SK-N-SH treated with all-trans-retinoic acid at 6 μM for 48 hours (cell line): Measurements from ENCODE around the gene CD151.

ENCODE experiments used
- ARNTL ChIP-seq: fragments of 450-650 bp; formaldehyde crosslinking; IDR thresholded peaks from 2 replicates; pipeline ENCODE4 v1.5.0; 2020; ENCODE audit warnings: low read depth, mild to moderate bottlenecking, moderate library complexity, borderline replicate concordance
- BACH2 ChIP-seq: fragments of 250-450 bp; sonication (Bioruptor Pico); IDR thresholded peaks from 2 replicates; pipeline ENCODE4 v1.9.0; 2021; ENCODE audit warnings: mild to moderate bottlenecking, borderline replicate concordance
- CSDC2 ChIP-seq: fragments of 250-450 bp; sonication (Bioruptor Pico); IDR thresholded peaks from 2 replicates; pipeline ENCODE4 v1.5.0; 2020; ENCODE audit warnings: mild to moderate bottlenecking, moderate library complexity
- ESRRG ChIP-seq: fragments of 250-450 bp; sonication (Bioruptor Pico); IDR thresholded peaks from 2 replicates; pipeline ENCODE4 v1.6.1; 2021; ENCODE audit warnings: mild to moderate bottlenecking
- GLIS3 ChIP-seq: fragments of 250-450 bp; sonication (Bioruptor Pico); IDR thresholded peaks from 2 replicates; pipeline ENCODE4 v1.5.0; 2020; ENCODE audit warnings: mild to moderate bottlenecking, moderate library complexity
- PPARA ChIP-seq: fragments of 250-450 bp; sonication (Bioruptor Pico); IDR thresholded peaks from 2 replicates; pipeline ENCODE4 v1.5.0; 2020; ENCODE audit warnings: mild to moderate bottlenecking, borderline replicate concordance
- RARB ChIP-seq: fragments of 250-450 bp; sonication (Bioruptor Pico); IDR thresholded peaks from 2 replicates; pipeline ENCODE4 v1.8.0; 2021; ENCODE audit warnings: mild to moderate bottlenecking, moderate library complexity
- SNAI2 ChIP-seq: fragments of 250-450 bp; sonication (Bioruptor Pico); IDR thresholded peaks from 2 replicates; pipeline ENCODE4 v1.5.0; 2020; ENCODE audit warnings: mild to moderate bottlenecking, moderate library complexity
- TOX ChIP-seq: fragments of 250-450 bp; sonication (Bioruptor Pico); IDR thresholded peaks from 2 replicates; pipeline ENCODE4 v1.8.0; 2021; ENCODE audit warnings: mild to moderate bottlenecking, moderate library complexity, borderline replicate concordance
- ZFP3 ChIP-seq: fragments of 250-450 bp; sonication (Bioruptor Pico); IDR thresholded peaks from 2 replicates; pipeline ENCODE4 v1.5.0; 2020; ENCODE audit warnings: mild to moderate bottlenecking, moderate library complexity
- ZFP30 ChIP-seq: fragments of 450-650 bp; formaldehyde crosslinking; IDR thresholded peaks from 2 replicates; pipeline ENCODE4 v1.5.0; 2022; ENCODE audit warnings: mild to moderate bottlenecking, moderate library complexity
- ZNF565 ChIP-seq: fragments of 450-650 bp; formaldehyde crosslinking; conservative IDR thresholded peaks from 2 replicates; pipeline ENCODE4 v1.5.0; 2020; ENCODE audit warnings: low read depth, mild to moderate bottlenecking, moderate library complexity
- TF ChIP-seq, protein P1 (sequence below): fragments of 250-450 bp; sonication (Bioruptor Pico); IDR thresholded peaks from 2 replicates; pipeline ENCODE4 v1.5.0; 2020; ENCODE audit warnings: mild to moderate bottlenecking, moderate library complexity
- TF ChIP-seq, protein P2 (sequence below): fragments of 250-450 bp; sonication (Bioruptor Pico); IDR thresholded peaks from 2 replicates; pipeline ENCODE4 v1.8.0; 2020; ENCODE audit warnings: mild to moderate bottlenecking, moderate library complexity, borderline replicate concordance

DNA sequence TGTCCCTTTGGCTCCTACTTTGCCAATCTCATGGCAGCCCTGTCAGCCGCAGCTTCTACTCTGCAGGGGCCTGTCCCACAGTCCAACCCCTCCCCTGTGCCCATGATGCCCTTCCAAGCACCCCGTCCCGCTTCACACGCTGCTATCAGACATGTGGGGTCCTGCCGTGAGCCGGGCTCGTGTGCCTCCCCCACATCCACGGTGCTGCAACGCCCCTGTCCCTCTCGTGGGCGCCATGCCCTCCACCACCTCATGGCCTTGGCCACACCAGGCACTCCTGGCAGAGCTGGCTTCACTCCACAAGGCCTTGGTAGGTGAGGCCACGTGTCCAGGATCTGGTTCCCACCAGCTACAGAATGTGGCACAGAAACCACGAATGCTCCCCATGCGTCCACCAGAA, 54.8 kb downstream of the CD151 start:
- TF ChIP-seq RARB (no peak), PPARA (no peak), SNAI2 (CRISPR knock-in tag) (no peak), TOX (CRISPR knock-in tag) (no peak), ZNF565 (no peak), ZFP30 (CRISPR knock-in tag) (no peak), GLIS3 (CRISPR knock-in tag) (no peak), ESRRG (no peak), BACH2 (no peak), CSDC2 (CRISPR knock-in tag) (no peak), ZFP3 (no peak), ARNTL (CRISPR knock-in tag) (no peak)
- TF ChIP-seq, protein P1, sequence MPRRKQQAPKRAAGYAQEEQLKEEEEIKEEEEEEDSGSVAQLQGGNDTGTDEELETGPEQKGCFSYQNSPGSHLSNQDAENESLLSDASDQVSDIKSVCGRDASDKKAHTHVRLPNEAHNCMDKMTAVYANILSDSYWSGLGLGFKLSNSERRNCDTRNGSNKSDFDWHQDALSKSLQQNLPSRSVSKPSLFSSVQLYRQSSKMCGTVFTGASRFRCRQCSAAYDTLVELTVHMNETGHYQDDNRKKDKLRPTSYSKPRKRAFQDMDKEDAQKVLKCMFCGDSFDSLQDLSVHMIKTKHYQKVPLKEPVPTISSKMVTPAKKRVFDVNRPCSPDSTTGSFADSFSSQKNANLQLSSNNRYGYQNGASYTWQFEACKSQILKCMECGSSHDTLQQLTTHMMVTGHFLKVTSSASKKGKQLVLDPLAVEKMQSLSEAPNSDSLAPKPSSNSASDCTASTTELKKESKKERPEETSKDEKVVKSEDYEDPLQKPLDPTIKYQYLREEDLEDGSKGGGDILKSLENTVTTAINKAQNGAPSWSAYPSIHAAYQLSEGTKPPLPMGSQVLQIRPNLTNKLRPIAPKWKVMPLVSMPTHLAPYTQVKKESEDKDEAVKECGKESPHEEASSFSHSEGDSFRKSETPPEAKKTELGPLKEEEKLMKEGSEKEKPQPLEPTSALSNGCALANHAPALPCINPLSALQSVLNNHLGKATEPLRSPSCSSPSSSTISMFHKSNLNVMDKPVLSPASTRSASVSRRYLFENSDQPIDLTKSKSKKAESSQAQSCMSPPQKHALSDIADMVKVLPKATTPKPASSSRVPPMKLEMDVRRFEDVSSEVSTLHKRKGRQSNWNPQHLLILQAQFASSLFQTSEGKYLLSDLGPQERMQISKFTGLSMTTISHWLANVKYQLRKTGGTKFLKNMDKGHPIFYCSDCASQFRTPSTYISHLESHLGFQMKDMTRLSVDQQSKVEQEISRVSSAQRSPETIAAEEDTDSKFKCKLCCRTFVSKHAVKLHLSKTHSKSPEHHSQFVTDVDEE (CRISPR knock-in tag) = no peak
- TF ChIP-seq, protein P2, sequence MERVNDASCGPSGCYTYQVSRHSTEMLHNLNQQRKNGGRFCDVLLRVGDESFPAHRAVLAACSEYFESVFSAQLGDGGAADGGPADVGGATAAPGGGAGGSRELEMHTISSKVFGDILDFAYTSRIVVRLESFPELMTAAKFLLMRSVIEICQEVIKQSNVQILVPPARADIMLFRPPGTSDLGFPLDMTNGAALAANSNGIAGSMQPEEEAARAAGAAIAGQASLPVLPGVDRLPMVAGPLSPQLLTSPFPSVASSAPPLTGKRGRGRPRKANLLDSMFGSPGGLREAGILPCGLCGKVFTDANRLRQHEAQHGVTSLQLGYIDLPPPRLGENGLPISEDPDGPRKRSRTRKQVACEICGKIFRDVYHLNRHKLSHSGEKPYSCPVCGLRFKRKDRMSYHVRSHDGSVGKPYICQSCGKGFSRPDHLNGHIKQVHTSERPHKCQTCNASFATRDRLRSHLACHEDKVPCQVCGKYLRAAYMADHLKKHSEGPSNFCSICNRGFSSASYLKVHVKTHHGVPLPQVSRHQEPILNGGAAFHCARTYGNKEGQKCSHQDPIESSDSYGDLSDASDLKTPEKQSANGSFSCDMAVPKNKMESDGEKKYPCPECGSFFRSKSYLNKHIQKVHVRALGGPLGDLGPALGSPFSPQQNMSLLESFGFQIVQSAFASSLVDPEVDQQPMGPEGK = no peak
